MCF 10A (cell line): ENCODE measurements around the gene LRFN4. TPM values are rescaled to one million over a fixed set of nuclear protein-coding genes. Genes with fewer than 3 reads are reported as not detected.
"Not testable (repeated sequence)": the region's sequence is repeated elsewhere in the genome, so short reads cannot be mapped to it uniquely, and the experiment has no call there.

Source experiments
- BruUV-seq: library from RNA; stranded (reverse); fragments of 400-500 nt; replicated peaks from 2 replicates; lab custom pipeline; 2021; lab: Mats Ljungman, UMichigan
- CTCF ChIA-PET: fragments of 300-600 bp; sonication (Branson Sonifier 250); formaldehyde crosslinking; extraction: SDS; loops from one replicate; lab custom pipeline; 2021; ENCODE audit warnings: antibody characterized with exemption, inconsistent platforms; lab: Yijun Ruan, JAX
- POLR2A ChIA-PET: fragments of 300-600, 350-650 bp; sonication (Branson Sonifier 250); formaldehyde crosslinking; extraction: SDS; loops from one replicate; lab custom pipeline; 2020; ENCODE audit warnings: antibody characterized with exemption, inconsistent platforms; lab: Yijun Ruan, JAX
- DNase-seq: peaks from one replicate; pipeline ENCODE4 v3.0.0-alpha.2; 2018; ENCODE audit not compliant: unreplicated experiment
- H3K27ac Mint-ChIP-seq: one replicate; pipeline ENCODE4 v1.8.0; 2022; ENCODE audit warnings: mild to moderate bottlenecking, low read depth, mixed read lengths; ENCODE audit not compliant: unreplicated experiment
- H3K27me3 Mint-ChIP-seq: one replicate; pipeline ENCODE4 v1.8.0; 2022; ENCODE audit warnings: mixed read lengths; ENCODE audit not compliant: insufficient read depth, unreplicated experiment
- H3K36me3 Mint-ChIP-seq: one replicate; pipeline ENCODE4 v1.8.0; 2022; ENCODE audit warnings: mild to moderate bottlenecking, moderate library complexity, mixed read lengths; ENCODE audit not compliant: insufficient read depth, unreplicated experiment
- H3K4me1 Mint-ChIP-seq: one replicate; pipeline ENCODE4 v1.8.0; 2022; ENCODE audit warnings: mixed read lengths; ENCODE audit not compliant: insufficient read depth, unreplicated experiment
- H3K4me3 Mint-ChIP-seq: one replicate; pipeline ENCODE4 v1.8.0; 2022; ENCODE audit warnings: mild to moderate bottlenecking, moderate library complexity, mixed read lengths; ENCODE audit not compliant: unreplicated experiment
- H3K9me3 Mint-ChIP-seq: one replicate; pipeline ENCODE4 v1.8.0; 2022; ENCODE audit warnings: mixed read lengths; ENCODE audit not compliant: unreplicated experiment
- CTCF ChIP-seq: fragments of 200-600 bp; IDR thresholded peaks from one replicate; pipeline ENCODE4 v1.8.0; 2022; ENCODE audit warnings: antibody characterized with exemption, mild to moderate bottlenecking; ENCODE audit not compliant: unreplicated experiment
- intact Hi-C: fragments of 100-400 bp; cut with micrococcal nuclease; formaldehyde crosslinking; loops from 2 replicates; pipeline ENCODE4 v1.14.1; 2022
- total RNA-seq: library from RNA; stranded (reverse); gene quantifications from 2 replicates; pipeline ENCODE4 v1.2.3, GENCODE V29; 2022

LRFN4 gene
- total RNA-seq, 1 experiment from 2014 or later = 30.4 TPM

GRCh38 chr11:66820901-66821300 is 36.0 kb upstream of the LRFN4 start:
- no peak overlapping the region for H3K27ac Mint-ChIP-seq
- intact Hi-C loops = no loop called here
- BruUV-seq = no TSS peak
- no peaks in the 10 kb centered on the region for H3K9me3 Mint-ChIP-seq
- DNase-seq = no peak
- H3K27me3 Mint-ChIP-seq = no peaks in the 10 kb centered on the region
- H3K4me3 Mint-ChIP-seq = no peak overlapping the region
- TF ChIP-seq CTCF = no peak
- peaks cover 31% of the 10 kb centered on the region for H3K36me3 Mint-ChIP-seq
- no peaks in the 10 kb centered on the region for H3K4me1 Mint-ChIP-seq
- CTCF ChIA-PET = no interaction called here
- POLR2A ChIA-PET = interaction anchor here (0.6 to 0.8 kb wide), 2 partner anchors 142 to 342 kb away, joined by 3 read pairs; no protein-coding TSS in a partner anchor

GRCh38 chr11:66823700-66824099 is 33.2 kb upstream of the LRFN4 start:
- intact Hi-C loops = no loop called here
- no peaks in the 10 kb centered on the region for H3K4me1 Mint-ChIP-seq
- TF ChIP-seq CTCF = no peak
- H3K4me3 Mint-ChIP-seq = no peak overlapping the region
- BruUV-seq = no TSS peak
- no peak for DNase-seq
- H3K27ac Mint-ChIP-seq = no peak overlapping the region
- no peaks in the 10 kb centered on the region for H3K9me3 Mint-ChIP-seq
- H3K36me3 Mint-ChIP-seq = peaks cover 42% of the 10 kb centered on the region
- ChIA-PET POLR2A (no interaction called here), CTCF (interaction anchor here (1.6 kb wide), 1 partner anchor 128 kb away, joined by 3 read pairs; no protein-coding TSS in a partner anchor)
- H3K27me3 Mint-ChIP-seq = no peaks in the 10 kb centered on the region

- H3K27me3 Mint-ChIP-seq, POLR2A ChIA-PET, H3K9me3 Mint-ChIP-seq, H3K27ac Mint-ChIP-seq, intact Hi-C loops, H3K4me3 Mint-ChIP-seq, CTCF ChIA-PET, DNase-seq, H3K4me1 Mint-ChIP-seq, BruUV-seq: not testable (repeated sequence)
- peaks cover 51% of the 10 kb centered on the region for H3K36me3 Mint-ChIP-seq
These were observed 32.3 kb upstream of the LRFN4 start for GRCh38 chr11:66824573-66824972.

- no peak for TF ChIP-seq CTCF
- intact Hi-C loops = loop anchor here (1.0 to 10.0 kb wide), 3 partner anchors 110 to 426 kb away; partner anchors contain the start of gene SPTBN2
- DNase-seq = no peak
- CTCF ChIA-PET = interaction anchor here (0.6 to 4.3 kb wide), 13 partner anchors 8 to 396 kb away, joined by 3 to 78 read pairs (median 4); partner anchors contain the start of gene MRPL11
- H3K9me3 Mint-ChIP-seq = no peaks in the 10 kb centered on the region
- H3K4me3 Mint-ChIP-seq = no peak overlapping the region
- POLR2A ChIA-PET = interaction anchor here (0.6 to 2.4 kb wide), 12 partner anchors 8 to 364 kb away, joined by 3 to 12 read pairs (median 4); partner anchors contain the start of genes RBM4, RBM4B and RCE1
- peak overlapping the region; percentile 4 for H3K27ac Mint-ChIP-seq
- no peaks in the 10 kb centered on the region for H3K27me3 Mint-ChIP-seq
- no TSS peak for BruUV-seq
- H3K4me1 Mint-ChIP-seq = peaks cover 15% of the 10 kb centered on the region
- peaks cover 38% of the 10 kb centered on the region for H3K36me3 Mint-ChIP-seq
These were observed 22.4 kb upstream of the LRFN4 start for GRCh38 chr11:66834539-66834845.
